Erythroblast (primary cell): ENCODE measurements around the gene CERS6.

Experiments
- GATA1 ChIP-seq: IDR thresholded peaks from 2 replicates; pipeline ENCODE4 v1.6.1; 2011; ENCODE audit warnings: low read depth, mild to moderate bottlenecking, control low read depth, low read length, moderate library complexity
- POLR2A ChIP-seq: IDR thresholded peaks from 2 replicates; pipeline ENCODE4 v1.6.1; 2011; ENCODE audit warnings: mild to moderate bottlenecking, low read length

DNA sequence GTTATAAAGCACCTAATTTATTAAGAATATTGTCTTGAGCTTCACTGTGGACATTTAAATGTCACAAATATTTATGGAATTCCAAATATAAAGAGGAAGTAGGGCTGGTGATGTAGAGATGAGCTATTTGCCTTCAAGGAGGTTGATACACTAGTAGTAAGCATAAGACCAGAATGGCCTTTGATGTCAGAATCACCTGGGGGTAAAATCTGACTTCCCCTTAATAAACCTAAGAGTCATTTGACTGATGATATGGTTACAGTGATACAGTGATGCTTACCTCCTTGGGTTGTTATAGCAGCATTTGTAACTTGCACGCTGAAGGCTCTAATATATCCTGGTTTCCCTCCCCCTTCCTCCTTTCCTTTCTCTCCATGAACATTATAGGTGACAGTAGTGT, 143.7 kb downstream of the CERS6 start:
- TF ChIP-seq POLR2A (no peak), GATA1 (no peak)
